Adipocyte (in vitro differentiated cells): ENCODE measurements around the gene MCL1.

Source experiments
- DNase-seq: peaks from one replicate; pipeline ENCODE4 v3.0.0-alpha.2; 2015; ENCODE audit warnings: low read depth
- H3K27me3 ChIP-seq: replicated peaks from 2 replicates; pipeline ENCODE4 v1.7.0; 2013; ENCODE audit warnings: mild to moderate bottlenecking, low read length, moderate library complexity; ENCODE audit not compliant: control insufficient read depth, insufficient read depth
- H3K36me3 ChIP-seq: 2 replicates; pipeline ENCODE4 v1.7.0; 2013; ENCODE audit warnings: low read length, mild to moderate bottlenecking, moderate library complexity; ENCODE audit not compliant: control insufficient read depth, insufficient read depth, severe bottlenecking
- H3K4me1 ChIP-seq: 2 replicates; pipeline ENCODE4 v1.7.0; 2013; ENCODE audit warnings: mild to moderate bottlenecking, low read length, moderate library complexity; ENCODE audit not compliant: control insufficient read depth, insufficient read depth
- H3K4me3 ChIP-seq: 2 replicates; pipeline ENCODE4 v1.7.0; 2013; ENCODE audit warnings: mild to moderate bottlenecking, low read length, moderate library complexity
- H3K9ac ChIP-seq: 2 replicates; pipeline ENCODE4 v1.7.0; 2013; ENCODE audit warnings: mild to moderate bottlenecking, low read length, moderate library complexity
- H3K9me3 ChIP-seq: 2 replicates; pipeline ENCODE4 v1.7.0; 2013; ENCODE audit warnings: mild to moderate bottlenecking, low read length, moderate library complexity; ENCODE audit not compliant: control insufficient read depth

The MCL1 gene

GRCh38 chr1:150525348-150525747 lies 54.1 kb downstream of the MCL1 start:
- Histone ChIP-seq H3K27me3 (no peaks in the 10 kb centered on the region), H3K4me1 (peaks cover 22% of the 10 kb centered on the region), H3K4me3 (no peak overlapping the region), H3K9me3 (no peaks in the 10 kb centered on the region), H3K9ac (no peak overlapping the region), H3K36me3 (no peaks in the 10 kb centered on the region)
- no peak for DNase-seq
